ENCODE measurements around the gene KCTD8.

KCTD8 gene

DNA sequence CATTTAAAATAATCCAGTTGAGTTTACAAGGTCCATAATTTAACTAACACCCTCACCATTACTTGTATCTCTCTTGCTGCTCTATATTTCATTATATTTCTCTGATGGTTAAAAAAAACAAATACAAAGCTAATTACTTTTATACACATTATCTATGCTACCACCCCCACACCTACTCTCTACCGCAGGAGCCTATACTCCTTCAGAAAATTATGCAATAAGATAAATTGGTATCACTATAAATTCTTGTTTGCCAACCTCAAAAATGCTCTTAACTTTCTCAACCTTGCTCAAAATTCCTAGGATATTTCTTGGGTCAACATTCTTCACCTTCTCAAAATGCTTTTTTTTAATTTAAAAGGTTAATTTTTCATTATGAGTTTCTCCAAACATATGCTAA lies 282.7 kb downstream of the KCTD8 start:
- H3K4me1 ChIP-seq (ENCODE audit: control insufficient read depth, insufficient read depth, low read length): no peaks in the 10 kb centered on the region
- ChIA-PET POLR2A (no interaction called here), CTCF (no interaction called here)
- H3K27ac ChIP-seq (ENCODE audit: extremely low read depth, low read depth, low read length): no peak overlapping the region
- no peak overlapping the region for H3K4me3 ChIP-seq (ENCODE audit: low read depth, low read length)
- H3K36me3 ChIP-seq (ENCODE audit: control insufficient read depth in 2 of 2, insufficient read depth in 1 of 2, low read length in 2 of 2): no peaks in the 10 kb centered on the region
- no peaks in the 10 kb centered on the region for H3K9me3 ChIP-seq (ENCODE audit: control insufficient read depth, insufficient read depth, low read depth, low read length)
- TF ChIP-seq GLI2 (tag by site-specific recombination; IDR thresholded peaks at IDR 0.05; ENCODE audit: borderline replicate concordance, low read depth): no peak
- no peak for TF ChIP-seq ZNF596 (tag by site-specific recombination; IDR thresholded peaks at IDR 0.05)
- TF ChIP-seq ZNF214 (tag by site-specific recombination; IDR thresholded peaks at IDR 0.05; ENCODE audit: borderline replicate concordance): no peak
- TF ChIP-seq ZNF747 (tag by site-specific recombination; IDR thresholded peaks at IDR 0.05): no peak
- TF ChIP-seq ZSCAN16 (tag by site-specific recombination; IDR thresholded peaks at IDR 0.05): no peak
- TF ChIP-seq, protein P1, sequence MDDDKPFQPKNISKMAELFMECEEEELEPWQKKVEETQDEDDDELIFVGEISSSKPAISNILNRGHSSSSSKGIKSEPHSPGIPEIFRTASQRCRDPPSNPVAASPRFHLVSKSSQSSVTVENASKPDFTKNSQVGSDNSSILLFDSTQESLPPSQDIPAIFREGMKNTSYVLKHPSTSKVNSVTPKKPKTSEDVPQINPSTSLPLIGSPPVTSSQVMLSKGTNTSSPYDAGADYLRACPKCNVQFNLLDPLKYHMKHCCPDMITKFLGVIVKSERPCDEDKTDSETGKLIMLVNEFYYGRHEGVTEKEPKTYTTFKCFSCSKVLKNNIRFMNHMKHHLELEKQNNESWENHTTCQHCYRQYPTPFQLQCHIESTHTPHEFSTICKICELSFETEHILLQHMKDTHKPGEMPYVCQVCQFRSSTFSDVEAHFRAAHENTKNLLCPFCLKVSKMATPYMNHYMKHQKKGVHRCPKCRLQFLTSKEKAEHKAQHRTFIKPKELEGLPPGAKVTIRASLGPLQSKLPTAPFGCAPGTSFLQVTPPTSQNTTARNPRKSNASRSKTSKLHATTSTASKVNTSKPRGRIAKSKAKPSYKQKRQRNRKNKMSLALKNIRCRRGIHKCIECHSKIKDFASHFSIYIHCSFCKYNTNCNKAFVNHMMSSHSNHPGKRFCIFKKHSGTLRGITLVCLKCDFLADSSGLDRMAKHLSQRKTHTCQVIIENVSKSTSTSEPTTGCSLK (tag by site-specific recombination; IDR thresholded peaks at IDR 0.05): no peak
- TF ChIP-seq, protein P2, sequence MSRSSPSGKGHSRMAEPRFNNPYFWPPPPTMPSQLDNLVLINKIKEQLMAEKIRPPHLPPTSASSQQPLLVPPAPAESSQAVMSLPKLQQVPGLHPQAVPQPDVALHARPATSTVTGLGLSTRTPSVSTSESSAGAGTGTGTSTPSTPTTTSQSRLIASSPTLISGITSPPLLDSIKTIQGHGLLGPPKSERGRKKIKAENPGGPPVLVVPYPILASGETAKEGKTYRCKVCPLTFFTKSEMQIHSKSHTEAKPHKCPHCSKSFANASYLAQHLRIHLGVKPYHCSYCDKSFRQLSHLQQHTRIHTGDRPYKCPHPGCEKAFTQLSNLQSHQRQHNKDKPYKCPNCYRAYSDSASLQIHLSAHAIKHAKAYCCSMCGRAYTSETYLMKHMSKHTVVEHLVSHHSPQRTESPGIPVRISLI (tag by site-specific recombination; IDR thresholded peaks at IDR 0.05): no peak
- no peak for TF ChIP-seq PRDM1 (tag by site-specific recombination; IDR thresholded peaks at IDR 0.05)
- TF ChIP-seq ZNF404 (tag by site-specific recombination; IDR thresholded peaks at IDR 0.05): no peak
- no peak for TF ChIP-seq ZIC2 (tag by site-specific recombination; IDR thresholded peaks at IDR 0.05)
- TF ChIP-seq WT1 (tag by site-specific recombination; IDR thresholded peaks at IDR 0.05): no peak
- TF ChIP-seq ZNF658 (tag by site-specific recombination; IDR thresholded peaks at IDR 0.05): no peak
- TF ChIP-seq ZNF600 (tag by site-specific recombination; IDR thresholded peaks at IDR 0.05): no peak
- no peak for TF ChIP-seq KLF16 (tag by site-specific recombination; IDR thresholded peaks at IDR 0.05)
- TF ChIP-seq ZNF571 (tag by site-specific recombination; IDR thresholded peaks at IDR 0.05): no peak
- TF ChIP-seq BCL11B (tag by site-specific recombination; IDR thresholded peaks at IDR 0.05; ENCODE audit: low read depth): no peak

DNA sequence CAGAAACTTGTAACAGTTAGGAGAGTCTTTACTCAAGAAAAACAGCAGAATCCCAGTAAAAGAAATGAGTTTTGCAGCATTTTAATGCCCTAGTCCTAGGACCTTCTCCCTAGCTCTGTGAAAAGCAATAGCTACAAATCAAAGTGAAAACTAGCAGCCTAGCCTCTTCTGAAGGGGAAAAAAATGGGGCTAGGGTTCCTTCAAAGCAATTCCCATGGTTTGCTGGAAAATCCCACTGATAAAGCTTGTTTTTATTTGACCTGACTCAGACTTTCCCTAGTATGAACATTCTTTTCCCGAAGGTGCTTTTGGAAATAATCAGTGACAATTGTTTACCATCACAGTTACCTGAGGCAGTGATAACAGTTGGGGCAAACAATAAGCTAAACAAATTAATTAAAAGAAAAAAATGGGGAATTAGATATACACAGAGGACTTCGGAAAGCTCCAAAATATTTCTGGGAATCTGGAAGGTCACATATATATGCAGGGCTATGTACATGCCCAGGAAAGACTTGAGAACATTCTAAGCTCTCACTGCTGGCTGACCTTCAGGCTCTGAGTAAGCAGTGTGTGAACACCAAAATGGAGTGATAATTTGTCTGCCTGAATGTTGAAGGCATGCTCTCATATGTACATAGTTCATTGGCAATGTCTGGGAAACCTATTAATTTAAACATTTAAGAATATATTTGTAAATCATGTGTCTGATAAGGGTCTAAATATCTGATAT lies 285.9 kb downstream of the KCTD8 start:
- ChIA-PET CTCF (no interaction called here), POLR2A (no interaction called here)
- H3K9me3 ChIP-seq (ENCODE audit: control insufficient read depth, insufficient read depth, low read depth, low read length): no peaks in the 10 kb centered on the region
- no peaks in the 10 kb centered on the region for H3K36me3 ChIP-seq (ENCODE audit: control insufficient read depth in 2 of 2, insufficient read depth in 1 of 2, low read length in 2 of 2)
- H3K4me1 ChIP-seq (ENCODE audit: control insufficient read depth, insufficient read depth, low read length): no peaks in the 10 kb centered on the region
- H3K27ac ChIP-seq (ENCODE audit: extremely low read depth, low read depth, low read length): no peak overlapping the region
- no peak overlapping the region for H3K4me3 ChIP-seq (ENCODE audit: low read depth, low read length)
- TF ChIP-seq, protein P3, sequence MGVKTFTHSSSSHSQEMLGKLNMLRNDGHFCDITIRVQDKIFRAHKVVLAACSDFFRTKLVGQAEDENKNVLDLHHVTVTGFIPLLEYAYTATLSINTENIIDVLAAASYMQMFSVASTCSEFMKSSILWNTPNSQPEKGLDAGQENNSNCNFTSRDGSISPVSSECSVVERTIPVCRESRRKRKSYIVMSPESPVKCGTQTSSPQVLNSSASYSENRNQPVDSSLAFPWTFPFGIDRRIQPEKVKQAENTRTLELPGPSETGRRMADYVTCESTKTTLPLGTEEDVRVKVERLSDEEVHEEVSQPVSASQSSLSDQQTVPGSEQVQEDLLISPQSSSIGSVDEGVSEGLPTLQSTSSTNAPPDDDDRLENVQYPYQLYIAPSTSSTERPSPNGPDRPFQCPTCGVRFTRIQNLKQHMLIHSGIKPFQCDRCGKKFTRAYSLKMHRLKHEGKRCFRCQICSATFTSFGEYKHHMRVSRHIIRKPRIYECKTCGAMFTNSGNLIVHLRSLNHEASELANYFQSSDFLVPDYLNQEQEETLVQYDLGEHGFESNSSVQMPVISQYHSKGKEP (tag by site-specific recombination; IDR thresholded peaks at IDR 0.05): no peak
- TF ChIP-seq SP3 (tag by site-specific recombination; IDR thresholded peaks at IDR 0.05) (no peak), ZNF146 (tag by site-specific recombination; IDR thresholded peaks at IDR 0.05) (no peak)

Measured in HEK293 (cell line).